Measurements from ENCODE around the gene EGFR.
A peak's percentile ranks its signal among the peaks of the same experiment; 100 is the strongest.
"Not testable (repeated sequence)": the region's sequence is repeated elsewhere in the genome, so short reads cannot be mapped to it uniquely, and the experiment has no call there.

EGFR gene

DNA sequence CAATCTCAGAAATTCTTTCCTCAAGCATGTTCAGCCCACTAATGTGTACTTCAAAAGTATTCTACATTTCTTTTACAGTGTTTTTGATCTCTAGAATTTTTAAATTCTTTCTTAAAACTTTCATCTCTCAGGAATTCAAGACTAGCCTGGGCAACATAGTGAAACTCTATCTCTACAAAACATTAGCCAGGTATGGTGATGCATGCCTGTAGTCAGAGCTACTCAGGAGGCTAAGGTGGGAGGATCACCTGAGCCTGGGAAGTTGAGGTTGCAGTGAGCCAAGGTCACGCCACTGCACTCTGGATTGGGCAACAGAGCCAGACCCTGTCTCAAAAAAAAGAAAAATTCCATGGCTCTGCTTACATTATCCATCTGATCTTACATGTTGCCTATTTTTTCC, 5.0 kb upstream of the EGFR start:
- no peak for DNase-seq (ENCODE audit: low spot score)

GRCh38 chr7:55016061-55016745, 2.6 kb upstream of the EGFR start:
- DNase-seq (ENCODE audit: low spot score) = no peak

- DNase-seq (ENCODE audit: low spot score) = no peak
Measured at GRCh38 chr7:55016746-55017090, 2.1 kb upstream of the EGFR start.

DNA sequence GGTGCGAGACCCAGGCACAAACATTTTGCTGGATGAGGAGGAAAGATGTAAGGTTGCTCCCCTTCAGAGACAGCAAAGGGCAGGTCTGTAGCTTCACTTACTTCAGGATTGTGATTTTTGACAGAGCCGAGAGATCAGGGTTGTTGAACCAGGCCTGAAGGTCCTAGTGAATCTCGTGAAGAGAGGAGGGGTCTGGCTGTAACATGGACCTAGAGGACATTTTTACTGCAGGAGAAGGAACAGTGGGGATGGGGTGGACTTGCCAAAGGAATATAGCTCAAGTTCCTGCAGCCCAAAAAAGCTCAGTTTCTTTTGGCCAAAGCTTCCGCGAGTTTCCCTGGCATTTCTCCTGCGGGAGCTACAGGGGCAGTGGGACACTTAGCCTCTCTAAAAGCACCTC, 976 bp upstream of the EGFR start:
- DNase-seq (ENCODE audit: low spot score) = no peak

- peak; percentile 69 for DNase-seq (ENCODE audit: low spot score)
Measured at GRCh38 chr7:55019191-55019690, 424 bp downstream of the EGFR start.

DNA sequence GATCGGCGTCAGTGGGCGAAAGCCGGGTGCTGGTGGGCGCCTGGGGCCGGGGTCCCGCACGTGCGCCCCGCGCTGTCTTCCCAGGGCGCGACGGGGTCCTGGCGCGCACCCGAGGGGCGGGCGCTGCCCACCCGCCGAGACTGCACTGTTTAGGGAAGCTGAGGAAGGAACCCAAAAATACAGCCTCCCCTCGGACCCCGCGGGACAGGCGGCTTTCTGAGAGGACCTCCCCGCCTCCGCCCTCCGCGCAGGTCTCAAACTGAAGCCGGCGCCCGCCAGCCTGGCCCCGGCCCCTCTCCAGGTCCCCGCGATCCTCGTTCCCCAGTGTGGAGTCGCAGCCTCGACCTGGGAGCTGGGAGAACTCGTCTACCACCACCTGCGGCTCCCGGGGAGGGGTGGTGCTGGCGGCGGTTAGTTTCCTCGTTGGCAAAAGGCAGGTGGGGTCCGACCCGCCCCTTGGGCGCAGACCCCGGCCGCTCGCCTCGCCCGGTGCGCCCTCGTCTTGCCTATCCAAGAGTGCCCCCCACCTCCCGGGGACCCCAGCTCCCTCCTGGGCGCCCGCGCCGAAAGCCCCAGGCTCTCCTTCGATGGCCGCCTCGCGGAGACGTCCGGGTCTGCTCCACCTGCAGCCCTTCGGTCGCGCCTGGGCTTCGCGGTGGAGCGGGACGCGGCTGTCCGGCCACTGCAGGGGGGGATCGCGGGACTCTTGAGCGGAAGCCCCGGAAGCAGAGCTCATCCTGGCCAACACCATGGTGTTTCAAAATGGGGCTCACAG, 1.1 kb downstream of the EGFR start:
- DNase-seq (ENCODE audit: low spot score) = peak; percentile 38

GRCh38 chr7:55020466-55020871, 1.7 kb downstream of the EGFR start:
- peak; percentile 39 for DNase-seq (ENCODE audit: low spot score)

- DNase-seq (ENCODE audit: low spot score) = no peak
Measured at GRCh38 chr7:55021053-55021452, 2.2 kb downstream of the EGFR start.

GRCh38 chr7:55022002-55022985, 3.5 kb downstream of the EGFR start:
- DNase-seq (ENCODE audit: low spot score) = peak; percentile 75

- no peak for DNase-seq (ENCODE audit: low spot score)
Measured at GRCh38 chr7:55023841-55024505, 5.2 kb downstream of the EGFR start.

GRCh38 chr7:55024776-55025175, 6.0 kb downstream of the EGFR start:
- DNase-seq (ENCODE audit: low spot score) = peak; percentile 49

DNA sequence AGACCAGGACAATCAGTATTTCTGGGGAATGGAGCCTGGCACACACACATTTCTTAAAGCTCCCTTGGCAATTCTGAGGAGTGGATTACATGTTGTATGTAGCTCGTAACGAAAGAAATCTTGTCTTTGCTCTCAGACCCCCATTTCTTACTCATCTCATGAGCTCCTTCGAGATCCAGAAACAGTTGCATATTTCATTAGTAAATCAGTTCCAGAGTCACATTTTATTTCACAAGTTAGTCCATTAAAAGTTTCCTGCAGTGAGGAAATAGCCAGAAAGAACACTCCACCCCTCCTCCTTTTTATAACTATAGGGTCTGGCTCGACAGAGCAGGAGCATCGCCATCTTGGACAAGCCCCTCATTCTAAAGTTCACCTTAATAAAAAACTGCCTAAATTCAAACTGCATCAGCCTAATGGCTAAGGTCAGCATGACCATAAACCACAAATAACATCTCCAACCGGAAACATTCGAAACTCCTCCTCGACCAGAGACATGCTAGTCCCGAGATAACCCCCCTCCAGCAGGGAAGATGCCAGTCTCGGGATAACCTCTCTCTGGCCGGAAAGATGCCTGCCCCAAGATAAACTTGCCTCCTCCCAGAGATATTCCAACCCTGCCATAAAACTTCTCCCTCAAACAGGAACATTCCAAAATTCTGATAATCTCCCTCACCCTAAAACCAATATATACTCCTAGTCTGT, 7.4 kb downstream of the EGFR start:
- DNase-seq (ENCODE audit: low spot score) = peak; percentile 35

GRCh38 chr7:55026867-55027490, 8.2 kb downstream of the EGFR start:
- peak; percentile 69 for DNase-seq (ENCODE audit: low spot score)

DNA sequence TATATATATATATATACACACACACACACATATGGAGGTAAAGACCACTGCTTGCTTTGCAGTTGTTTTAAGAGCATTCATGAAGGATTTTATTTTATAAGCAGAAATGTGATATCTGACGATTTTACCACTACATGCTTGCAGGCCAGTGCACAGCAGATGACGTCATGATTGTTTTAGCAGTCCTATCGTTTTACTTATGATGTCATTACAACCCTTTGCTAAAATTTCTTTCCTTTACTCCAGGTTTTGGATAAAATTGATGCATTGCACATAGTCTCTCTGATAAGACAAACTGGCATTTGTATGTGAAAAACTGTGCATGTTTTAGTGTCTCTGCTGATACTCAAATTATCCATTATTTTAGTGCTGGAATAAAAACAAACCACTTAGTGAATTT, 9.2 kb downstream of the EGFR start:
- DNase-seq (ENCODE audit: low spot score) = no peak

DNA sequence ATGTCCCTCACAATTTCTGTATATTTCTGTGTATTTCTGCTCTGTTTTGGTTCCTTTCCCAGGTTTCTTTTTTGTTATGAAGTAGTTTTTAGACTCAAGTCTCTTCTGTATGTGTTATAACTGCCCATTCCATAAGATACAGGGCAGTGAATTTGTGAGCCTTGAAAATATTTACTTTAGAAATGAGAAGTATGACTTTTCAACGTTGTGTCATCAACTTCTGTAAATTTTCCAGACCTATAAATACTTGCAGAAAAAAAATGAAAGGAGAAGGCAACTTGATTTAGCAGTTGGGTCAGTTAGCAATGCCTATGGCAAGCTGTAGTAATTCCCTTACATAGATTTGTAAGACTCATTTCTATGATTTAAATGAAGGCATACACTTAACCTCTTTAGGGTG, 11.5 kb downstream of the EGFR start:
- no peak for DNase-seq (ENCODE audit: low spot score)

DNA sequence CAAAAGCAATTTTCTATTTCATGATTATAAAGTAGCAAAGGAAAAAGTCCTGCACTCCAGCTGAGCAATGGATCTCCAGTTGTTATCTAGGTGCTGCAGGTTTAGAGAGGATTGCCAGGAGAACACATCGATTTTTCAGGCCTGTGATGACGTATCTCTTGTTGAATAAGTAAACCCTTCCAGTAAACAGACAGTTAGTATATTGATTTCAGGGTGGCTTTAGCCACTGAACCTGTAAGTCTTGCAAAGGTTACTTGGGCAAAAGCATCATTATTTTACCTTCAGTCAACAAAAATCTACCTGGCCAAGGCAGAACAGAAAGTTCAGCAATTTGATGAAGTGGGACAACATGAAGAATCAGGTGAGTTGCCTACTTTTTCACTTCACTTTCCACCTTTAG, 12.3 kb downstream of the EGFR start:
- no peak for DNase-seq (ENCODE audit: low spot score)

DNA sequence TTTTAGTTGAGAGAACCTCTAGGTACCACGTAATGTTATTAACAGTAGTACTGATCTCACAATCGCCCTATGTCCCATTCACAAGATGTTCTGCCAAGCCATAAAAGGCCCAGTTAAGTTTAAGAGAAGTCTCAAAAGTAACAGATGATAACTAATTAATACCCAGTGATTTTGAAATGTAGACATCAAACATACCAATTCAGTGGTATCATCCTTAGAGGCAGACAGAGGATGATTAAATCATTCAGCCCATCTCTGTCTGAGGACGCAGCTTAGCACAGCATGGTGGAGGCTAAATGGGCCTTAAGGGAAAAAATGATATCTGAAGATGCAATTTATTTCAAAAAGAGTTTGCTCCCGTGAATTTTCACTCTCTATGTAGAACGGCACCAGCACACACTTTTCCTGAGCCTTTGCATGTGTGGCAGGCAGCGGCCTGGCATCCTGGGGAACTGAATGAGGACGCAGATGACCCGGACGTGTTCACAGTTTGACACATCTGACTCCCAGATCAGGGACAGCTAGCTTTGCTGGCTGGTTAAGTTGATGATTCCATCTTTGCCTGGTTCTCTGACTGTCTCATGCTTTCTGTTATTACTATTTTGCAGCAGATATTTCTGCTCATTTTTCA, 13.4 kb downstream of the EGFR start:
- peak; percentile 51 for DNase-seq (ENCODE audit: low spot score)

DNA sequence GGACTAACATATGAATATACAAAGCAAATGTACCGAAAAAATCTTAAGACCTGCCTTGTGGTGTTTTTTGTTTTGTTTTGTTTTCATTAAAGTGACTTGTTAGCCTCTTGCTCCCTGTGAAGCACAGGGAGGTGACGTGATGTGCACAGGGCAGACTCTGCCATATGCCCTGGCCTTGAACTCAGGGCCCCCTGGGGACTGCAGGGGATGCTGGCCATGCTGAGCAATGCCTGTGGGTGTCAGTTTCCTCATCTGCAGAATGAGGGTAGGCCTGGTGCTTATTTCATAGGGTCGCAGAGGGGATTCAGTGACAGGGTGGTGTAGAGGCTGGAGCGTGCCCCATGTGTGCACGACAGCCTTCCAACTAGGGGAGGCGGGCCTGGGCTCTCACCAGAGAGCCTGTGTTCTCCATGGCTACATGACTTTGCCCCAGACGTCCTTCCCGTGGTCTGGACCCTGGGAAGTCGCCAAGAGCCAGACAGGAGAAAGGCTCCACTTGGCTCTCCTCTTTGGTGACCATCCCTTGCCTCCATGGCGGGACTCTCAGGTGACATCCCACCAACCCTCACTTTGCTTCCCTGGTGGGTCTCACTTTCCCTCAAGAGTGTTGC, 14.5 kb downstream of the EGFR start:
- no peak for DNase-seq (ENCODE audit: low spot score)

DNA sequence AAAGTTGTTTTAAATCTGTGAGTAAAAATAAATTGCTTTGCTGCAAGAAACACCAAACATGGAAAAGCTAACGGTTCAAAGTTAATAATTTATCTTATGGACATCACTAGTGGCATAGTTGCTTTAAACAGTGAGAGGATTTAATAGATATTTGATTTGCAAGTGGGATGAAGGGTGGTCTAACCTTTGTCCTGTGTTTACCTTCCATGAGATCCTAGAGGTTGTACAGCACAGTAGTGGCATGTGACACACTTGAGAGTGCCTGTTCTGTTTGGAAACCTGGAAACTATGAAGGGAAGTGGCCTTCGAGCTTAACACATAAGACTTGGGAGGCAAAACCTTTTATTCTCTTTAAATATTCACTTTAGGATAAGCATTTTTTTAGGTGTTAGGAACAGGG, 16.0 kb downstream of the EGFR start:
- no peak for DNase-seq (ENCODE audit: low spot score)

DNA sequence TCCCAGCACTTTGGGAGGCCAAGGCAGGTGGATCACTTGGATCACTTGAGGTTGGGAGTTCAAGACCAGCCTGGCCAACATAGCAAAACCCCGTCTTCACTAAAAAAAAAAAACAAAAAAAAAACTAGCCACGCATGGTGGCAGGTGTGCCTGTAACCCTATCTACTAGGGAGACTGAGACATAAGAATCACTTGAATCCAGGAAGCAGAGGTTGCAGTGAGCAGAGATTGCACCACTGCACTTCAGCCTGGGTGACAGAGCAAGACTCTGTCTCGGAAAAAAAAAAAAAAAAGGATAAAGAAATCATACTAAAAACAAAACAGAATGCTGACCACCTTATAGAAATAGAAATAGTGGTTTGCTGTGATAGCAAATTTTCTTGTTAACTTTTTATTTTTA, 16.6 kb downstream of the EGFR start:
- DNase-seq (ENCODE audit: low spot score) = not testable (repeated sequence)
